Heart left ventricle (tissue), 13 donors: ENCODE results near the gene STAB1.
"Not testable (repeated sequence)": the region's sequence is repeated elsewhere in the genome, so short reads cannot be mapped to it uniquely, and the experiment has no call there.

Source experiments
- CTCF ChIP-seq, 12 donors: fragments of 200-600 bp; sonication (generic) in 4 of 12; IDR thresholded peaks; one replicate each; pipeline versions ENCODE4 v1.5.0 to v1.8.0; 2018 to 2022; ENCODE audit warnings: antibody characterized with exemption in 12 of 12, mild to moderate bottlenecking in 5 of 12
- POLR2A ChIP-seq, 2 donors: fragments of 450-650 bp; IDR thresholded peaks; one replicate each; pipeline ENCODE4 v1.6.1; 2017; ENCODE audit warnings: antibody characterized with exemption in 2 of 2, mild to moderate bottlenecking in 2 of 2, moderate library complexity in 2 of 2
- donor health status: ischemic (EF 13 %, LVEDD 7.1; RV severe dilation, severe dysfunction).
- donor health status: DM: no; HTN: yes; CAD: no.
- donor health status: DM: no; HTN: no; CAD: no.
- donor health status: ischemic (EF 25% LVEDD 6.9; RV normal size, moderate dysfunction).
- donor health status: ischemic (EF 25% LVEDD 5.7; RV mildly dilated, moderate dysfunction).
- donor health status: ischemic (EF 35%, LVEDD 5.7; RV mildly dilated, moderate dysfunction).
- donor health status: nonischemic (EF 11% LVEDD 7.7; RV severe dilation, severe dysfunction).
- donor health status: DM: yes; HTN: yes; CAD: no.
- donor health status: PGD.
- donor health status: ischemic (EF 29% LVEDD 5.4; RV normal size, mild dysfunction).
- donor health status: nonischemic (EF 23%, LVEDD 6.1; RV moderate dilation, normal function).

GRCh38 chr3:52526671-52527038 lies 31.5 kb downstream of the STAB1 start:
- TF ChIP-seq CTCF, POLR2A (IDR thresholded peaks at IDR 0.05): not testable (repeated sequence)
